ENCODE data around the gene PRKCSH. TPM values are rescaled to one million over a fixed set of nuclear protein-coding genes. Genes with fewer than 3 reads are reported as not detected.

The PRKCSH gene
- total RNA-seq, 1 donor from 2014 or later: 288 TPM

DNA sequence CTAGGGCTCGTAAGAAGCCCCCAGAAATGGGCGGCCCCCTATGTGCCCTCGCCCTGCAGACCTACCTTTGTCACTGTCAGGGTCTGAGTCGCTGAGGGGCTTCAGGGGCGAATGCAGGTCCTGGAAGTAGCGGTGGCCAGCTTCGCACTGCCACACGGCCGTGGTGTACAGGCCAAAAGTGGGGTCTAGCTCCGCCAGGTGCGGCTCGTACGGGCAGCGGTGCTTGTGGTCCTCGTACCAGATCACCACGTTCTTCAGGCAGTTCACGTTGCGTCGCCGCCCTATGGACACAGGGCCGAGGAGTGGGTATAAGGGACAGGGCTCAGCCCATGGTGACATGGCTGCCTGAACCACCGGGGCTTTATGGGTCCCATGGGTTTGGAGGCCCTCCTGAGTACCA is 60.5 kb downstream of the PRKCSH start:
- DNase-seq (ENCODE audit: extremely low read depth, low read depth, low spot score): no peak

- peak; percentile 25 for DNase-seq (ENCODE audit: extremely low read depth, low read depth, low spot score)
These were observed 61.1 kb downstream of the PRKCSH start for GRCh38 chr19:11496391-11497163.

DNA sequence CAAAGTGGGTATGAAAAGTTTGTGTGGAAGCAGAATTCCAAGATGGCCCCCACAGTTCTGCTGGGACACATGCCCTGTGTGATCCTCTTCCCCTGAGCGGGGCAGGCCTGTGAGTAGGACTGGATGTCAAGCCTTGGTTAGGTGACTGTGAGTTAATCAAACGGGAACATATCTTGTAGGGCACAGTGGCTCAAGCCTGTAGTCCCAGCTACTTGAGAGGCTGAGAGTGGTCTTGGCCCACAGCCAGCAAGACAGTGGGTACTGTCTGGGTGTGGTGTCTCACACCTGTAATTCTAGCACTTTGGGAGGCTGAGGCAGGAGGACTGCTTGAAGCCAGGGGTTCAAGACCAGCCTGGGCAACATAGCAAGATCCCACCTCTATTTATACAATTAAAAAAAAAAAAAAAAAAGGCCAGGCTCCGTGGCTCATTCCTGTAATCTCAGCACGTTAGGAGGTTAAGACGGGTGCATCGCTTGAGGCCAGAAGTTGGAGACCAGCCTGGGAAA is 63.8 kb downstream of the PRKCSH start:
- no peak for DNase-seq (ENCODE audit: extremely low read depth, low read depth, low spot score)

GRCh38 chr19:11499890-11500420 is 64.5 kb downstream of the PRKCSH start:
- no peak for DNase-seq (ENCODE audit: extremely low read depth, low read depth, low spot score)

Other genes starting within 250 kb of the PRKCSH start
- gene KANK2, start 238.1 kb upstream of the PRKCSH start, total RNA-seq: 86.8 and 97.1 TPM in 2 replicates
- gene ANGPTL8, start 196.0 kb upstream of the PRKCSH start, total RNA-seq: not detected in 2 replicates
- 188 and 342 TPM in 2 replicates for gene DOCK6, start 173.1 kb upstream of the PRKCSH start, total RNA-seq
- gene TSPAN16, start 139.5 kb upstream of the PRKCSH start, total RNA-seq: not detected in 2 replicates
- 53.6 and 56.6 TPM in 2 replicates for gene RAB3D, start 96.0 kb upstream of the PRKCSH start, total RNA-seq
- gene TMEM205, start 89.4 kb upstream of the PRKCSH start, total RNA-seq: 142 and 244 TPM in 2 replicates
- 21.0 and 31.7 TPM in 2 replicates for gene CCDC159, start 89.1 kb upstream of the PRKCSH start, total RNA-seq
- gene PLPPR2, start 80.2 kb upstream of the PRKCSH start, total RNA-seq: 39.3 and 47.7 TPM in 2 replicates
- 1.1 and 4.1 TPM in 2 replicates for gene SWSAP1, start 61.0 kb upstream of the PRKCSH start, total RNA-seq
- gene EPOR, start 51.3 kb upstream of the PRKCSH start, total RNA-seq: 17.7 and 32.7 TPM in 2 replicates
- not detected in 2 replicates for gene RGL3, start 16.3 kb upstream of the PRKCSH start, total RNA-seq
- 0.06 and 1.4 TPM in 2 replicates for gene ODAD3, start 514 bp upstream of the PRKCSH start, total RNA-seq
- not detected in 2 replicates for gene ELAVL3, start 45.4 kb downstream of the PRKCSH start, total RNA-seq
- gene ZNF653, start 70.2 kb downstream of the PRKCSH start, total RNA-seq: 5.0 and 9.6 TPM in 2 replicates
- gene ECSIT, start 93.5 kb downstream of the PRKCSH start, total RNA-seq: 24.9 and 25.3 TPM in 2 replicates
- gene CNN1, start 103.2 kb downstream of the PRKCSH start, total RNA-seq: 11.7 and 13.4 TPM in 2 replicates
- 33.8 and 46.7 TPM in 2 replicates for gene ELOF1, start 123.6 kb downstream of the PRKCSH start, total RNA-seq
- gene ACP5, start 142.0 kb downstream of the PRKCSH start, total RNA-seq: 1.6 and 1.9 TPM in 2 replicates
- gene ZNF627, start 161.8 kb downstream of the PRKCSH start, total RNA-seq: 10.2 and 10.4 TPM in 2 replicates

All from glomerular endothelial cell (primary cell).